HepG2 (cell line): ENCODE results near the gene TUBA8. TPM values are rescaled to one million over a fixed set of nuclear protein-coding genes. Genes with fewer than 3 reads are reported as not detected.

Experiments used
- GABPB1 ChIP-seq: IDR thresholded peaks from 2 replicates; pipeline ENCODE4 v1.6.1; 2016; ENCODE audit warnings: mild to moderate bottlenecking, missing genetic modification reagents, moderate library complexity, missing compliant biosample characterization
- HNF1A ChIP-seq, 2 experiments: sonication (generic) in 1 of 2; formaldehyde crosslinking in 1 of 2; IDR thresholded peaks; 2 replicates each; pipeline versions ENCODE4 v1.4.0 to v1.6.1; 2016 to 2020; ENCODE audit warnings: borderline replicate concordance in 1 of 2, low read depth in 1 of 2, mild to moderate bottlenecking in 1 of 2, missing genetic modification reagents in 1 of 2
- HOXD1 ChIP-seq: sonication (generic); formaldehyde crosslinking; IDR thresholded peaks from 2 replicates; pipeline ENCODE4 v1.5.0; 2020; ENCODE audit warnings: missing genetic modification reagents
- MEIS1 ChIP-seq: sonication (generic); formaldehyde crosslinking; IDR thresholded peaks from 2 replicates; pipeline ENCODE4 v1.9.0; 2021; ENCODE audit warnings: mild to moderate bottlenecking, missing genetic modification reagents, moderate library complexity, borderline replicate concordance
- SMAD3 ChIP-seq: sonication (generic); formaldehyde crosslinking; IDR thresholded peaks from 2 replicates; pipeline ENCODE4 v1.4.0; 2020; ENCODE audit warnings: missing genetic modification reagents
- TBX3 ChIP-seq: fragments of 450-650 bp; IDR thresholded peaks from 2 replicates; pipeline ENCODE4 v1.6.1; 2017; ENCODE audit warnings: antibody characterized with exemption, mild to moderate bottlenecking, inconsistent platforms, borderline replicate concordance
- TERF1 ChIP-seq: sonication (generic); formaldehyde crosslinking; IDR thresholded peaks from 2 replicates; pipeline ENCODE4 v1.8.0; 2022; ENCODE audit warnings: mild to moderate bottlenecking, missing genetic modification reagents, moderate library complexity
- U2AF2 ChIP-seq: fragments of 200-400 bp; formaldehyde crosslinking; IDR thresholded peaks from 2 replicates; pipeline ENCODE4 v1.6.1; 2017; ENCODE audit warnings: low read depth, mild to moderate bottlenecking, low read length
- ZBTB42 ChIP-seq: sonication (generic); formaldehyde crosslinking; IDR thresholded peaks from 2 replicates; pipeline ENCODE4 v1.5.0; 2020; ENCODE audit warnings: mild to moderate bottlenecking, missing genetic modification reagents
- ZFP41 ChIP-seq: sonication (generic); formaldehyde crosslinking; IDR thresholded peaks from 2 replicates; pipeline ENCODE4 v1.4.0; 2020; ENCODE audit warnings: mild to moderate bottlenecking, missing genetic modification reagents, borderline replicate concordance
- ZNF225 ChIP-seq: sonication (generic); formaldehyde crosslinking; IDR thresholded peaks from 2 replicates; pipeline ENCODE4 v1.4.0; 2020; ENCODE audit warnings: mild to moderate bottlenecking, missing genetic modification reagents
- ZNF235 ChIP-seq: sonication (generic); formaldehyde crosslinking; IDR thresholded peaks from 2 replicates; pipeline ENCODE4 v1.8.1; 2023; ENCODE audit warnings: mild to moderate bottlenecking, missing genetic modification reagents, borderline replicate concordance
- ZNF275 ChIP-seq: sonication (generic); formaldehyde crosslinking; IDR thresholded peaks from 2 replicates; pipeline ENCODE4 v1.8.0; 2022; ENCODE audit warnings: missing genetic modification reagents, mild to moderate bottlenecking, inconsistent platforms, borderline replicate concordance
- ZNF280B ChIP-seq: sonication (generic); formaldehyde crosslinking; IDR thresholded peaks from 2 replicates; pipeline ENCODE4 v1.5.0; 2020; ENCODE audit warnings: missing genetic modification reagents, mild to moderate bottlenecking, borderline replicate concordance
- ZNF710 ChIP-seq: sonication (generic); formaldehyde crosslinking; IDR thresholded peaks from 2 replicates; pipeline ENCODE4 v1.5.0; 2020; ENCODE audit warnings: mild to moderate bottlenecking, missing genetic modification reagents, borderline replicate concordance
- ZNF766 ChIP-seq: sonication (generic); formaldehyde crosslinking; IDR thresholded peaks from 2 replicates; pipeline ENCODE4 v1.5.0; 2020; ENCODE audit warnings: missing genetic modification reagents, borderline replicate concordance
- ZNF780A ChIP-seq: sonication (generic); formaldehyde crosslinking; IDR thresholded peaks from 2 replicates; pipeline ENCODE4 v1.8.0; 2022; ENCODE audit warnings: mild to moderate bottlenecking, missing genetic modification reagents, moderate library complexity
- polyA plus RNA-seq, 8 experiments: library from polyadenylated mRNA; depleted of rRNA in 3 of 8; stranded (reverse) in 7 of 8; unstranded in 1 of 8; fragments of >200 nt; fragmentation: Illumina TruSeq in 4 of 8; extraction: Trizol in 4 of 8; gene quantifications; 2 replicates each; pipeline versions ENCODE4 v1.2.1 to v1.2.3, GENCODE V29; 2011 to 2016; ENCODE audit warnings: low read depth in 4 of 8, missing spikeins in 1 of 8, mixed read lengths in 1 of 8; ENCODE audit not compliant: insufficient read depth in 1 of 8
- total RNA-seq, 5 experiments: library from RNA; depleted of rRNA; stranded (reverse); fragments of >200 nt; fragmentation: Illumina TruSeq; extraction: Trizol; gene quantifications; 2 replicates each; pipeline ENCODE4 v1.2.3, GENCODE V29; 2016; ENCODE audit warnings: low read depth in 1 of 5

The TUBA8 gene
- total and polyA plus RNA-seq, 2 of the 13 experiments (the other 11 are each of a cell fraction or from before 2014, with no cell fraction given) = 0.35 to 0.69 TPM

GRCh38 chr22:18077639-18078328 lies 32.8 kb upstream of the TUBA8 start, which contains the start of gene PEX26 (continued):
- TF ChIP-seq HOXD1 (CRISPR knock-in tag) (no peak), HNF1A (IDR thresholded peaks at IDR 0.05; ENCODE audit: low read depth) (no peak), HNF1A (CRISPR knock-in tag; IDR thresholded peaks at IDR 0.05; ENCODE audit: borderline replicate concordance) (0 out of 2 replicates have a peak, but pooled peaks have one; percentile 9), ZNF235 (CRISPR knock-in tag) (0 out of 2 replicates have a peak, but pooled peaks have one; percentile 35), ZBTB42 (CRISPR knock-in tag) (no peak), MEIS1 (CRISPR knock-in tag) (no peak), SMAD3 (CRISPR knock-in tag) (no peak), GABPB1 (peak; percentile 98), ZNF710 (CRISPR knock-in tag) (peak; percentile 49; the same call in 1 of the 2 replicates), ZNF225 (CRISPR knock-in tag) (no peak), ZNF275 (CRISPR knock-in tag) (0 out of 2 replicates have a peak, but pooled peaks have one; percentile 35), ZFP41 (no peak), ZNF780A (CRISPR knock-in tag) (no peak), TERF1 (CRISPR knock-in tag) (no peak), ZNF766 (no peak), TBX3 (no peak), U2AF2 (no peak), ZNF280B (CRISPR knock-in tag) (no peak)
